Measurements from ENCODE around the gene ADAMTS6.

The ADAMTS6 gene

GRCh38 chr5:65198456-65199120 is 283.1 kb downstream of the ADAMTS6 start:
- TF ChIP-seq, protein P1, sequence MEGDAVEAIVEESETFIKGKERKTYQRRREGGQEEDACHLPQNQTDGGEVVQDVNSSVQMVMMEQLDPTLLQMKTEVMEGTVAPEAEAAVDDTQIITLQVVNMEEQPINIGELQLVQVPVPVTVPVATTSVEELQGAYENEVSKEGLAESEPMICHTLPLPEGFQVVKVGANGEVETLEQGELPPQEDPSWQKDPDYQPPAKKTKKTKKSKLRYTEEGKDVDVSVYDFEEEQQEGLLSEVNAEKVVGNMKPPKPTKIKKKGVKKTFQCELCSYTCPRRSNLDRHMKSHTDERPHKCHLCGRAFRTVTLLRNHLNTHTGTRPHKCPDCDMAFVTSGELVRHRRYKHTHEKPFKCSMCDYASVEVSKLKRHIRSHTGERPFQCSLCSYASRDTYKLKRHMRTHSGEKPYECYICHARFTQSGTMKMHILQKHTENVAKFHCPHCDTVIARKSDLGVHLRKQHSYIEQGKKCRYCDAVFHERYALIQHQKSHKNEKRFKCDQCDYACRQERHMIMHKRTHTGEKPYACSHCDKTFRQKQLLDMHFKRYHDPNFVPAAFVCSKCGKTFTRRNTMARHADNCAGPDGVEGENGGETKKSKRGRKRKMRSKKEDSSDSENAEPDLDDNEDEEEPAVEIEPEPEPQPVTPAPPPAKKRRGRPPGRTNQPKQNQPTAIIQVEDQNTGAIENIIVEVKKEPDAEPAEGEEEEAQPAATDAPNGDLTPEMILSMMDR (conservative IDR thresholded peaks at IDR 0.05; ENCODE audit: low read depth, low read length), result no peak
- DNase-seq (ENCODE audit: low read depth), result peak; percentile 96
- H3K4me3 ChIP-seq (ENCODE audit: low read depth, low read length), result no peak overlapping the region

GRCh38 chr5:65197531-65198455 is 283.9 kb downstream of the ADAMTS6 start:
- no peak for DNase-seq (ENCODE audit: low read depth)
- TF ChIP-seq, protein P1 (conservative IDR thresholded peaks at IDR 0.05; ENCODE audit: low read depth, low read length), result no peak
- no peak overlapping the region for H3K4me3 ChIP-seq (ENCODE audit: low read depth, low read length)

DNA sequence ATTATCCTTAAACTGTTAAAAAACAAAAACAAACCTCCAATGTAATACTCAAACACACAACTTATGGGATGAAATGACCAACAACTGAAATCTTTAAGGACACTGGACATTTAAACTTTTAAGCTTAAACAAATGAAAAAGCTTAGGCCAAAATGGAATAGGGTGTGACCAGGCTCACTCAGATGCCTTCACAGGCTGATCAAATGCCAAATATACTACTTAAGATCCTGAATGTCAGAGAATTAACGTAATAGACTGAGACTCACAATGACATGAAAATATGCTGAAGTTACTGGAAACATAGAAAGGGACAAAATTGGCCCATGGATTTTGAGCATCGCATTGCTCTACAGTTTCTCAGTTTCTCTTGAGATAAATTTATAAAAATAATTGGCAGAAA is 286.8 kb downstream of the ADAMTS6 start:
- no peak for DNase-seq (ENCODE audit: low read depth)
- TF ChIP-seq, protein P1 (conservative IDR thresholded peaks at IDR 0.05; ENCODE audit: low read depth, low read length), result no peak
- no peak overlapping the region for H3K4me3 ChIP-seq (ENCODE audit: low read depth, low read length)

DNA sequence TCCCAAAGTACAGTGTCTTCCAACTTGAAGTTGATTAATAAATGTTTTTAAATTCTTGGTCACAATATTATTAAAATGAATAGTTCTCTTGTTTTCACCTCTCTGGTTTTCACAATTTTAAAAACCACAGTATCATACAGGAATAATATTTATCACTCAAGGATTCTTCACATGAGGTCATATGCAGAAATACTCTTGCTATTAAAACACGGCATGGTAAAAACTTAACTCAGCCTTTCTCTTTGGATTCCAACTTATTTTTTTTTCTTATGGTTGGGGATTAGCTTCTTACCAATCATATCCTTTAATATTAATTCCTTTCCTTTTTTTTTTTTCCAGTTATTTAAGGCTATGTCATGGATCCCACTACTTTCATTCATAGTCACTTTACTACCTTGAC is 289.4 kb downstream of the ADAMTS6 start:
- TF ChIP-seq, protein P1 (conservative IDR thresholded peaks at IDR 0.05; ENCODE audit: low read depth, low read length), result no peak
- no peak overlapping the region for H3K4me3 ChIP-seq (ENCODE audit: low read depth, low read length)
- no peak for DNase-seq (ENCODE audit: low read depth)

- TF ChIP-seq, protein P1 (conservative IDR thresholded peaks at IDR 0.05; ENCODE audit: low read depth, low read length), result no peak
Measured at GRCh38 chr5:65191554-65192135, 290.1 kb downstream of the ADAMTS6 start.

GRCh38 chr5:65190328-65191053 is 291.2 kb downstream of the ADAMTS6 start:
- DNase-seq (ENCODE audit: low read depth), result peak; percentile 96
- TF ChIP-seq, protein P1 (conservative IDR thresholded peaks at IDR 0.05; ENCODE audit: low read depth, low read length), result no peak

More at GRCh38 chr5:65191554-65192135, 290.1 kb downstream of the ADAMTS6 start:
- peak; percentile 57 for DNase-seq (ENCODE audit: low read depth)
- no peak overlapping the region for H3K4me3 ChIP-seq (ENCODE audit: low read depth, low read length)

More at GRCh38 chr5:65190328-65191053, 291.2 kb downstream of the ADAMTS6 start:
- H3K4me3 ChIP-seq (ENCODE audit: low read depth, low read length), result no peak overlapping the region

All from choroid plexus epithelial cell (primary cell).